ENCODE results near the gene CGB5.
"Not testable (repeated sequence)": the region's sequence is repeated elsewhere in the genome, so short reads cannot be mapped to it uniquely, and the experiment has no call there.

Gene CGB5

GRCh38 chr19:49043548-49043947, at the start of gene CGB5:
TSS of gene CGB5 (plus strand) at chr19:49043848. CDS start at chr19:49044210, 362 bp downstream.
- DNase-seq, result not testable (repeated sequence)

- no peak for DNase-seq
These were observed 49.6 kb upstream of the CGB5 start for GRCh38 chr19:48994035-48994386.

GRCh38 chr19:48997972-48998371, 45.7 kb upstream of the CGB5 start:
- DNase-seq, result no peak

- peak; percentile 25 for DNase-seq
These were observed 43.9 kb upstream of the CGB5 start for GRCh38 chr19:48999481-49000325.

GRCh38 chr19:49004133-49004532, 39.5 kb upstream of the CGB5 start:
- DNase-seq, result no peak

GRCh38 chr19:49004964-49005614, 38.6 kb upstream of the CGB5 start:
- no peak for DNase-seq

- DNase-seq, result no peak
These were observed 36.7 kb upstream of the CGB5 start for GRCh38 chr19:49006905-49007304.

GRCh38 chr19:49009828-49010227, 33.8 kb upstream of the CGB5 start:
- no peak for DNase-seq

GRCh38 chr19:49010453-49010852, 33.2 kb upstream of the CGB5 start:
- no peak for DNase-seq

- DNase-seq, result no peak
These were observed 32.5 kb upstream of the CGB5 start for GRCh38 chr19:49011194-49011593.

GRCh38 chr19:49014123-49014869, 29.4 kb upstream of the CGB5 start:
- DNase-seq, result no peak

- DNase-seq, result no peak
These were observed 28.8 kb upstream of the CGB5 start for GRCh38 chr19:49014870-49015255.

- no peak for DNase-seq
These were observed 27.4 kb upstream of the CGB5 start for GRCh38 chr19:49016067-49016839.

- DNase-seq, result no peak
These were observed 26.5 kb upstream of the CGB5 start, which contains the start of gene LHB for GRCh38 chr19:49017041-49017665. TSS of gene LHB (minus strand) at chr19:49017091. CDS start at chr19:49017081, 10 bp downstream.

GRCh38 chr19:49017666-49018351, 25.8 kb upstream of the CGB5 start:
- no peak for DNase-seq

- not testable (repeated sequence) for DNase-seq
These were observed 25.0 kb upstream of the CGB5 start for GRCh38 chr19:49018388-49019241.

- DNase-seq, result no peak
These were observed 24.3 kb upstream of the CGB5 start for GRCh38 chr19:49019242-49019932.

- no peak for DNase-seq
These were observed 23.3 kb upstream of the CGB5 start for GRCh38 chr19:49020342-49020741.

GRCh38 chr19:49020931-49021895, 22.4 kb upstream of the CGB5 start:
- DNase-seq, result no peak
